DMS153 treated with DMSO at 0.1 percent for 48 hours (cell line): ENCODE measurements around the gene ENOX2.

Experiments
- DNase-seq: peaks from one replicate; lab custom pipeline; 2025; ENCODE audit not compliant: unreplicated experiment; lab: John Stamatoyannopoulos, UW

ENOX2 gene

GRCh38 chrX:130884627-130885026 is 18.4 kb downstream of the ENOX2 start:
- DNase-seq: no peak

- DNase-seq: no peak
These were observed 23.1 kb downstream of the ENOX2 start for GRCh38 chrX:130879869-130880268.

- DNase-seq: no peak
These were observed 24.4 kb downstream of the ENOX2 start for GRCh38 chrX:130878350-130879341.

GRCh38 chrX:130877892-130878341 is 25.1 kb downstream of the ENOX2 start:
- DNase-seq: no peak

GRCh38 chrX:130876226-130876625 is 26.8 kb downstream of the ENOX2 start:
- no peak for DNase-seq

- no peak for DNase-seq
These were observed 28.3 kb downstream of the ENOX2 start for GRCh38 chrX:130874751-130875150.

- no peak for DNase-seq
These were observed 33.8 kb downstream of the ENOX2 start for GRCh38 chrX:130869239-130869638.

GRCh38 chrX:130861462-130861861 is 41.5 kb downstream of the ENOX2 start:
- DNase-seq: no peak

- DNase-seq: no peak
These were observed 45.8 kb downstream of the ENOX2 start for GRCh38 chrX:130857207-130857606.

- DNase-seq: no peak
These were observed 51.4 kb downstream of the ENOX2 start for GRCh38 chrX:130851569-130851968.

- DNase-seq: no peak
These were observed 54.2 kb downstream of the ENOX2 start for GRCh38 chrX:130848763-130849162.

- DNase-seq: no peak
These were observed 56.3 kb downstream of the ENOX2 start for GRCh38 chrX:130846746-130847145.

- DNase-seq: no peak
These were observed 61.2 kb downstream of the ENOX2 start for GRCh38 chrX:130841776-130842175.

- DNase-seq: no peak
These were observed 62.7 kb downstream of the ENOX2 start for GRCh38 chrX:130840345-130840744.

GRCh38 chrX:130836447-130836846 is 66.6 kb downstream of the ENOX2 start:
- DNase-seq: no peak

GRCh38 chrX:130834830-130835229 is 68.2 kb downstream of the ENOX2 start:
- DNase-seq: no peak

- DNase-seq: no peak
These were observed 68.9 kb downstream of the ENOX2 start for GRCh38 chrX:130834149-130834548.

- no peak for DNase-seq
These were observed 71.7 kb downstream of the ENOX2 start for GRCh38 chrX:130831347-130831722.

GRCh38 chrX:130830599-130831346 is 72.2 kb downstream of the ENOX2 start:
- no peak for DNase-seq

GRCh38 chrX:130829526-130830515 is 73.2 kb downstream of the ENOX2 start:
- no peak for DNase-seq

GRCh38 chrX:130828641-130829040 is 74.4 kb downstream of the ENOX2 start:
- DNase-seq: no peak
